K562 (cell line): ENCODE data around the gene ACYP2. TPM values are rescaled to one million over a fixed set of nuclear protein-coding genes. Genes with fewer than 3 reads are reported as not detected.

ENCODE experiments used
- ATAC-seq: fragments of 200-7000 bp; cut with Tn5 transposase; 3 replicates; pipeline ENCODE4 v1.9.1; 2020; ENCODE audit warnings: moderate library complexity
- BruUV-seq: library from RNA; stranded (reverse); fragments of 400-500 nt; replicated peaks from 2 replicates; lab custom pipeline; 2021; lab: Mats Ljungman, UMichigan
- CTCF ChIA-PET: fragments of 300-600 bp; formaldehyde crosslinking; extraction: SDS; loops from one replicate; lab custom pipeline; 2021; ENCODE audit warnings: low intra/inter-chr PET ratio; lab: Yijun Ruan, JAX
- POLR2A ChIA-PET: fragments of 300-600, 350-650 bp; sonication (Branson Sonifier 250); formaldehyde crosslinking; extraction: SDS; loops from one replicate; lab custom pipeline; 2021; ENCODE audit warnings: antibody characterized with exemption, inconsistent platforms; lab: Yijun Ruan, JAX
- DNase-seq, 4 experiments: peaks; one replicate each; pipeline versions ENCODE4 v3.0.0 to v3.0.0-alpha.2; 2011 to 2018; ENCODE audit warnings: low spot score in 3 of 4, mixed read lengths in 3 of 4; ENCODE audit errors: extremely low read depth in 1 of 4
- FAIRE-seq: peaks from 2 replicates; lab custom pipeline; 2011; peaks lifted over from hg19 to GRCh38; lab: Jason Lieb, UNC
- H2AFZ ChIP-seq: 2 replicates; pipeline ENCODE4 v1.6.0; 2011; ENCODE audit warnings: low read depth, low read length, control low read depth, inconsistent platforms
- H3K27ac ChIP-seq: fragments of 200-600 bp; 3 replicates; pipeline ENCODE4 v1.8.0; 2011; ENCODE audit warnings: low read depth, mild to moderate bottlenecking, control low read depth, inconsistent platforms, low read length, moderate library complexity, mixed read lengths; ENCODE audit errors: extremely low read depth
- H3K27me3 ChIP-seq, 2 experiments: fragments of 300-600 bp in 1 of 2; 2 replicates in 1 of 2; 3 replicates in 1 of 2; pipeline versions ENCODE4 v1.6.0 to v1.8.0; 2011; ENCODE audit warnings: inconsistent platforms in 2 of 2, low read length in 2 of 2, mild to moderate bottlenecking in 1 of 2, mixed read lengths in 1 of 2, moderate library complexity in 1 of 2; ENCODE audit not compliant: control insufficient read depth in 2 of 2, insufficient read depth in 2 of 2
- H3K36me3 ChIP-seq: fragments of 300-600 bp; 3 replicates; pipeline ENCODE4 v1.8.0; 2011; ENCODE audit warnings: mild to moderate bottlenecking, low read length, inconsistent platforms; ENCODE audit not compliant: control insufficient read depth, insufficient read depth
- H3K4me1 ChIP-seq, 2 experiments: fragments of 200-600 bp in 1 of 2; replicated peaks in 1 of 2; 2 replicates in 1 of 2; 3 replicates in 1 of 2; pipeline versions ENCODE4 v1.5.1 to v1.8.0; 2011; ENCODE audit warnings: inconsistent platforms in 2 of 2, low read length in 2 of 2, mild to moderate bottlenecking in 1 of 2, mixed read lengths in 1 of 2, moderate library complexity in 1 of 2; ENCODE audit not compliant: control insufficient read depth in 2 of 2, insufficient read depth in 2 of 2
- H3K4me2 ChIP-seq: 2 replicates; pipeline ENCODE4 v1.6.1; 2011; ENCODE audit warnings: low read length, control low read depth, inconsistent platforms, mixed read lengths; ENCODE audit not compliant: insufficient read depth
- H3K4me3 ChIP-seq: fragments of 200-600 bp; sonication (generic), shearing (Covaris generic); 2 replicates; pipeline ENCODE4 v1.5.1; 2016; ENCODE audit warnings: control low read depth, inconsistent platforms
- H3K79me2 ChIP-seq: fragments of 200-600 bp; 3 replicates; pipeline ENCODE4 v1.8.0; 2011; ENCODE audit warnings: low read length, inconsistent platforms; ENCODE audit not compliant: control insufficient read depth, insufficient read depth
- H3K9ac ChIP-seq, 2 experiments: 2 replicates each; pipeline versions ENCODE4 v1.6.0 to v1.6.1; 2011; ENCODE audit warnings: low read depth in 2 of 2, low read length in 2 of 2, control low read depth in 1 of 2, inconsistent platforms in 1 of 2, mild to moderate bottlenecking in 1 of 2, mixed read lengths in 1 of 2; ENCODE audit not compliant: insufficient read depth in 1 of 2
- H3K9me1 ChIP-seq: one replicate; pipeline ENCODE4 v1.6.0; 2011; ENCODE audit warnings: inconsistent platforms, mild to moderate bottlenecking, low read length, moderate library complexity; ENCODE audit not compliant: control insufficient read depth, insufficient read depth
- H3K9me3 ChIP-seq: replicated peaks from 2 replicates; pipeline ENCODE4 v1.5.1; 2011; ENCODE audit warnings: low read depth, low read length, inconsistent platforms; ENCODE audit not compliant: control insufficient read depth, insufficient read depth
- H4K20me1 ChIP-seq: replicated peaks from 2 replicates; pipeline ENCODE4 v1.6.1; 2011; ENCODE audit warnings: low read length, inconsistent platforms, mixed read lengths; ENCODE audit not compliant: control insufficient read depth, insufficient read depth
- DNMT1 ChIP-seq: fragments of 450-650 bp; IDR thresholded peaks from 2 replicates; pipeline ENCODE4 v1.6.1; 2016; ENCODE audit warnings: antibody characterized with exemption, mild to moderate bottlenecking
- POLR2AphosphoS2 ChIP-seq: IDR thresholded peaks from 2 replicates; pipeline ENCODE4 v1.6.1; 2012; ENCODE audit warnings: low read length, improper control_type of control experiment
- YY1 ChIP-seq, 3 experiments: IDR thresholded peaks; 2 replicates each; pipeline ENCODE4 v1.6.1; 2011; ENCODE audit warnings: low read length in 2 of 3, mild to moderate bottlenecking in 2 of 3, moderate library complexity in 2 of 3, borderline replicate concordance in 1 of 3, control low read depth in 1 of 3, low read depth in 1 of 3; ENCODE audit not compliant: insufficient read depth in 3 of 3, insufficient replicate concordance in 2 of 3, control insufficient read depth in 1 of 3, insufficient read length in 1 of 3; ENCODE audit errors: extremely low read depth in 1 of 3
- WGBS: fragments of 100-300 bp; shearing (Covaris generic); methylation state at CpG from one replicate; pipeline ENCODE4 v1.1.6; 2016; ENCODE audit warnings: low coverage, mixed read lengths; ENCODE audit not compliant: insufficient coverage; ENCODE audit errors: missing lambda C conversion rate; 5-methylcytosine and 5-hydroxymethylcytosine counted together
- in situ Hi-C: fragments of 300-500 bp; cut with MboI; formaldehyde crosslinking; loops from 4 replicates; pipeline ENCODE4 v1.15.0; 2018; ENCODE audit warnings: inconsistent platforms, mixed read lengths
- intact Hi-C: fragments of 100-400 bp; cut with micrococcal nuclease; formaldehyde crosslinking; loops from 2 replicates; pipeline ENCODE4 v1.14.2; 2022
- polyA plus RNA-seq, 8 experiments: library from polyadenylated mRNA; depleted of rRNA in 4 of 8; stranded (reverse) in 5 of 8; unstranded in 3 of 8; fragments of >200 nt; fragmentation: Nextera tagmentation in 2 of 8; fragmentation: Illumina TruSeq in 1 of 8; extraction: Ambion mirVana in 2 of 8; extraction: Trizol in 1 of 8; gene quantifications; 2 replicates each; pipeline versions ENCODE4 v1.2.1 to v1.2.3, GENCODE V29; 2011 to 2014; ENCODE audit warnings: inconsistent platforms in 1 of 8, missing spikeins in 1 of 8
- total RNA-seq, 7 experiments: library from RNA; depleted of rRNA in 6 of 7; stranded (reverse); fragments of >200 nt in 6 of 7; fragmentation: Illumina TruSeq in 2 of 7; extraction: Trizol in 2 of 7; gene quantifications; 2 replicates each; pipeline versions ENCODE4 v1.2.1 to v1.2.3, GENCODE V29; 2011 to 2021; ENCODE audit warnings: low replicate concordance in 1 of 7
- TF ChIP-seq, protein P1 (sequence below): fragments of 450-650 bp; formaldehyde crosslinking; IDR thresholded peaks from 2 replicates; pipeline ENCODE4 v1.4.0; 2020; ENCODE audit warnings: mild to moderate bottlenecking, moderate library complexity
- TF ChIP-seq, protein P2 (sequence below): fragments of 450-650 bp; formaldehyde crosslinking; IDR thresholded peaks from 2 replicates; pipeline ENCODE4 v1.4.0; 2020; ENCODE audit warnings: mild to moderate bottlenecking, moderate library complexity
- TF ChIP-seq, protein P3 (sequence below): fragments of 250-450 bp; sonication (Bioruptor Pico); IDR thresholded peaks from 2 replicates; pipeline ENCODE4 v1.5.0; 2021
- TF ChIP-seq, protein P4 (sequence below): fragments of 450-650 bp; IDR thresholded peaks from 2 replicates; pipeline ENCODE4 v1.6.1; 2017; ENCODE audit warnings: antibody characterized with exemption, mild to moderate bottlenecking
- TF ChIP-seq, protein P5 (sequence below): sonication (generic); formaldehyde crosslinking; IDR thresholded peaks from 2 replicates; pipeline ENCODE4 v1.5.0; 2020; ENCODE audit warnings: missing genetic modification reagents

ACYP2 gene
- total and polyA plus RNA-seq, 9 of the 15 experiments (the other 6 are each of a cell fraction or from before 2014, with no cell fraction given): 1.0 to 4.1 (median 2.0) TPM

DNA sequence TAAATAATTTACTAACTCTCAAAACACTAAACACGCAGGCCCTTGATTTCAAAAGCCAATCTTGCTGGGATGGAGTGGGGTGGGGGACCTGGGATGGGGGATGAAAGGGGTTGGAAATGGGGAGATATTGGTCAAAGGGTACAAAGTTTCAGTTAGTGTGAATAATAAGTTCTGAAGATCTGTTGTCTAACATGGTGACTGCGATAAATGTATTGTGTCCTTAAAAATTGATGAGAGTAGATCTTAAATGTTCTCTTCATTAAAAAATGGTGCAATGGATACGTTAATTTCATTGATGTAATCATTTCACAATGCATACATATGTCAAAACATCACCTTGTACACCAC is 505 bp upstream of the ACYP2 start:
- CTCF ChIA-PET: no interaction called here
- Histone ChIP-seq H3K36me3 (no peaks in the 10 kb centered on the region), H3K79me2 (peaks cover 7% of the 10 kb centered on the region; the same call in 1 of the 3 replicates), H3K4me2 (peak overlapping the region; percentile 89), H4K20me1 (no peaks in the 10 kb centered on the region), H3K27ac (peak overlapping the region; percentile 99), H3K4me1 (peaks cover 0 to 6% of the 10 kb centered on the region in 2 experiments; a peak in 2 of 5 replicates), H3K9me1 (no peaks in the 10 kb centered on the region), H3K27me3 (no peaks in the 10 kb centered on the region), H2AFZ (peak overlapping the region; percentile 99), H3K9ac (peak overlapping the region in 1 of 2 experiments; percentile 94; a peak in 2 of 4 replicates), H3K4me3 (peak overlapping the region; percentile 70), H3K9me3 (peaks cover 5% of the 10 kb centered on the region)
- WGBS: 13% methylated on average over 3 of the region's 3 CpGs
- no peak for DNase-seq
- intact Hi-C loops: no loop called here
- FAIRE-seq: no peak
- no peak for ATAC-seq
- no TSS peak for BruUV-seq
- POLR2A ChIA-PET: interaction anchor here (1.2 to 2.1 kb wide), 3 partner anchors 10 to 145 kb away, joined by 3 to 8 read pairs (median 8); no protein-coding TSS in a partner anchor
- in situ Hi-C loops: loop anchor here (10.0 kb wide), 1 partner anchor 590 kb away; no protein-coding TSS in a partner anchor
- TF ChIP-seq, protein P1, sequence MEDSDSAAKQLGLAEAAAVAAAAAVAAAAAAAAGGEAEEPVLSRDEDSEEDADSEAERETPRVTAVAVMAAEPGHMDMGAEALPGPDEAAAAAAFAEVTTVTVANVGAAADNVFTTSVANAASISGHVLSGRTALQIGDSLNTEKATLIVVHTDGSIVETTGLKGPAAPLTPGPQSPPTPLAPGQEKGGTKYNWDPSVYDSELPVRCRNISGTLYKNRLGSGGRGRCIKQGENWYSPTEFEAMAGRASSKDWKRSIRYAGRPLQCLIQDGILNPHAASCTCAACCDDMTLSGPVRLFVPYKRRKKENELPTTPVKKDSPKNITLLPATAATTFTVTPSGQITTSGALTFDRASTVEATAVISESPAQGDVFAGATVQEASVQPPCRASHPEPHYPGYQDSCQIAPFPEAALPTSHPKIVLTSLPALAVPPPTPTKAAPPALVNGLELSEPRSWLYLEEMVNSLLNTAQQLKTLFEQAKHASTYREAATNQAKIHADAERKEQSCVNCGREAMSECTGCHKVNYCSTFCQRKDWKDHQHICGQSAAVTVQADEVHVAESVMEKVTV (CRISPR knock-in tag): no peak
- TF ChIP-seq, protein P2, sequence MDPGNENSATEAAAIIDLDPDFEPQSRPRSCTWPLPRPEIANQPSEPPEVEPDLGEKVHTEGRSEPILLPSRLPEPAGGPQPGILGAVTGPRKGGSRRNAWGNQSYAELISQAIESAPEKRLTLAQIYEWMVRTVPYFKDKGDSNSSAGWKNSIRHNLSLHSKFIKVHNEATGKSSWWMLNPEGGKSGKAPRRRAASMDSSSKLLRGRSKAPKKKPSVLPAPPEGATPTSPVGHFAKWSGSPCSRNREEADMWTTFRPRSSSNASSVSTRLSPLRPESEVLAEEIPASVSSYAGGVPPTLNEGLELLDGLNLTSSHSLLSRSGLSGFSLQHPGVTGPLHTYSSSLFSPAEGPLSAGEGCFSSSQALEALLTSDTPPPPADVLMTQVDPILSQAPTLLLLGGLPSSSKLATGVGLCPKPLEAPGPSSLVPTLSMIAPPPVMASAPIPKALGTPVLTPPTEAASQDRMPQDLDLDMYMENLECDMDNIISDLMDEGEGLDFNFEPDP: no peak
- TF ChIP-seq YY1 (IDR thresholded peaks at IDR 0.05; ENCODE audit: borderline replicate concordance in 1 of 3, control insufficient read depth in 1 of 3, extremely low read depth in 1 of 3, insufficient read depth in 3 of 3, insufficient read length in 1 of 3, insufficient replicate concordance in 2 of 3, low read depth in 1 of 3, low read length in 2 of 3) (no peak), POLR2AphosphoS2 (no peak), DNMT1 (no peak)
- TF ChIP-seq, protein P3, sequence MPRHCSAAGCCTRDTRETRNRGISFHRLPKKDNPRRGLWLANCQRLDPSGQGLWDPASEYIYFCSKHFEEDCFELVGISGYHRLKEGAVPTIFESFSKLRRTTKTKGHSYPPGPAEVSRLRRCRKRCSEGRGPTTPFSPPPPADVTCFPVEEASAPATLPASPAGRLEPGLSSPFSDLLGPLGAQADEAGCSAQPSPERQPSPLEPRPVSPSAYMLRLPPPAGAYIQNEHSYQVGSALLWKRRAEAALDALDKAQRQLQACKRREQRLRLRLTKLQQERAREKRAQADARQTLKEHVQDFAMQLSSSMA (CRISPR knock-in tag): no peak
- TF ChIP-seq, protein P4, sequence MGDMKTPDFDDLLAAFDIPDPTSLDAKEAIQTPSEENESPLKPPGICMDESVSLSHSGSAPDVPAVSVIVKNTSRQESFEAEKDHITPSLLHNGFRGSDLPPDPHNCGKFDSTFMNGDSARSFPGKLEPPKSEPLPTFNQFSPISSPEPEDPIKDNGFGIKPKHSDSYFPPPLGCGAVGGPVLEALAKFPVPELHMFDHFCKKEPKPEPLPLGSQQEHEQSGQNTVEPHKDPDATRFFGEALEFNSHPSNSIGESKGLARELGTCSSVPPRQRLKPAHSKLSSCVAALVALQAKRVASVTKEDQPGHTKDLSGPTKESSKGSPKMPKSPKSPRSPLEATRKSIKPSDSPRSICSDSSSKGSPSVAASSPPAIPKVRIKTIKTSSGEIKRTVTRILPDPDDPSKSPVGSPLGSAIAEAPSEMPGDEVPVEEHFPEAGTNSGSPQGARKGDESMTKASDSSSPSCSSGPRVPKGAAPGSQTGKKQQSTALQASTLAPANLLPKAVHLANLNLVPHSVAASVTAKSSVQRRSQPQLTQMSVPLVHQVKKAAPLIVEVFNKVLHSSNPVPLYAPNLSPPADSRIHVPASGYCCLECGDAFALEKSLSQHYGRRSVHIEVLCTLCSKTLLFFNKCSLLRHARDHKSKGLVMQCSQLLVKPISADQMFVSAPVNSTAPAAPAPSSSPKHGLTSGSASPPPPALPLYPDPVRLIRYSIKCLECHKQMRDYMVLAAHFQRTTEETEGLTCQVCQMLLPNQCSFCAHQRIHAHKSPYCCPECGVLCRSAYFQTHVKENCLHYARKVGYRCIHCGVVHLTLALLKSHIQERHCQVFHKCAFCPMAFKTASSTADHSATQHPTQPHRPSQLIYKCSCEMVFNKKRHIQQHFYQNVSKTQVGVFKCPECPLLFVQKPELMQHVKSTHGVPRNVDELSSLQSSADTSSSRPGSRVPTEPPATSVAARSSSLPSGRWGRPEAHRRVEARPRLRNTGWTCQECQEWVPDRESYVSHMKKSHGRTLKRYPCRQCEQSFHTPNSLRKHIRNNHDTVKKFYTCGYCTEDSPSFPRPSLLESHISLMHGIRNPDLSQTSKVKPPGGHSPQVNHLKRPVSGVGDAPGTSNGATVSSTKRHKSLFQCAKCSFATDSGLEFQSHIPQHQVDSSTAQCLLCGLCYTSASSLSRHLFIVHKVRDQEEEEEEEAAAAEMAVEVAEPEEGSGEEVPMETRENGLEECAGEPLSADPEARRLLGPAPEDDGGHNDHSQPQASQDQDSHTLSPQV: 0 out of 2 replicates have a peak, but pooled peaks have one; percentile 11
- TF ChIP-seq, protein P5, sequence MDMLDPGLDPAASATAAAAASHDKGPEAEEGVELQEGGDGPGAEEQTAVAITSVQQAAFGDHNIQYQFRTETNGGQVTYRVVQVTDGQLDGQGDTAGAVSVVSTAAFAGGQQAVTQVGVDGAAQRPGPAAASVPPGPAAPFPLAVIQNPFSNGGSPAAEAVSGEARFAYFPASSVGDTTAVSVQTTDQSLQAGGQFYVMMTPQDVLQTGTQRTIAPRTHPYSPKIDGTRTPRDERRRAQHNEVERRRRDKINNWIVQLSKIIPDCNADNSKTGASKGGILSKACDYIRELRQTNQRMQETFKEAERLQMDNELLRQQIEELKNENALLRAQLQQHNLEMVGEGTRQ (CRISPR knock-in tag): no peak
